ENCODE data around the gene SLC22A23. TPM values are rescaled to one million over a fixed set of nuclear protein-coding genes. Genes with fewer than 3 reads are reported as not detected.

SLC22A23 gene
- total RNA-seq, 1 donor from 2014 or later: 27.8 TPM

- Histone ChIP-seq H3K9me3 (no peaks in the 10 kb centered on the region), H3K4me3 (no peak overlapping the region), H3K4me1 (no peaks in the 10 kb centered on the region), H3K27ac (no peak overlapping the region), H3K36me3 (peaks cover 12% of the 10 kb centered on the region), H3K27me3 (ENCODE audit: low read depth) (no peaks in the 10 kb centered on the region)
- TF ChIP-seq, protein P1, sequence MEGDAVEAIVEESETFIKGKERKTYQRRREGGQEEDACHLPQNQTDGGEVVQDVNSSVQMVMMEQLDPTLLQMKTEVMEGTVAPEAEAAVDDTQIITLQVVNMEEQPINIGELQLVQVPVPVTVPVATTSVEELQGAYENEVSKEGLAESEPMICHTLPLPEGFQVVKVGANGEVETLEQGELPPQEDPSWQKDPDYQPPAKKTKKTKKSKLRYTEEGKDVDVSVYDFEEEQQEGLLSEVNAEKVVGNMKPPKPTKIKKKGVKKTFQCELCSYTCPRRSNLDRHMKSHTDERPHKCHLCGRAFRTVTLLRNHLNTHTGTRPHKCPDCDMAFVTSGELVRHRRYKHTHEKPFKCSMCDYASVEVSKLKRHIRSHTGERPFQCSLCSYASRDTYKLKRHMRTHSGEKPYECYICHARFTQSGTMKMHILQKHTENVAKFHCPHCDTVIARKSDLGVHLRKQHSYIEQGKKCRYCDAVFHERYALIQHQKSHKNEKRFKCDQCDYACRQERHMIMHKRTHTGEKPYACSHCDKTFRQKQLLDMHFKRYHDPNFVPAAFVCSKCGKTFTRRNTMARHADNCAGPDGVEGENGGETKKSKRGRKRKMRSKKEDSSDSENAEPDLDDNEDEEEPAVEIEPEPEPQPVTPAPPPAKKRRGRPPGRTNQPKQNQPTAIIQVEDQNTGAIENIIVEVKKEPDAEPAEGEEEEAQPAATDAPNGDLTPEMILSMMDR (IDR thresholded peaks at IDR 0.05): no peak
- ATAC-seq (no peak), DNase-seq (no peak)
- intact Hi-C loops (cut with DNase I): no loop called here
Observed at GRCh38 chr6:3291346-3291745, 165.5 kb downstream of the SLC22A23 start.

DNA sequence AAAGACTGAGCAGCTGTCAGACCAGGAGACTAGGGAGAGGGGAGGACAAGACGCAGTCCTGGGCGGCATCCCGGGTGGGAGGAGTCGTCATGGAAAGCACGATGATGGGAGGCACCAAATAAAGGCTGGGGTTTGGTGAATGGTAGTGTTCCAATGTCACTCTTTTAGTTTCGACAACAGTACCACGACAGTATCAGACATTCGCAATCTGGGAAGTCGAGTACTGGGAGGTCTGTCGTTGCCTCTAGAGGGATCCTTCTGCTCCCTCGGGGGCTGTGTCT lies 166.0 kb downstream of the SLC22A23 start:
- Histone ChIP-seq H3K4me3 (no peak overlapping the region), H3K4me1 (no peaks in the 10 kb centered on the region), H3K36me3 (peaks cover 12% of the 10 kb centered on the region), H3K27ac (no peak overlapping the region), H3K27me3 (ENCODE audit: low read depth) (no peaks in the 10 kb centered on the region), H3K9me3 (no peaks in the 10 kb centered on the region)
- intact Hi-C loops (cut with DNase I): no loop called here
- ATAC-seq: no peak
- TF ChIP-seq, protein P1 (IDR thresholded peaks at IDR 0.05): no peak
- no peak for DNase-seq

DNA sequence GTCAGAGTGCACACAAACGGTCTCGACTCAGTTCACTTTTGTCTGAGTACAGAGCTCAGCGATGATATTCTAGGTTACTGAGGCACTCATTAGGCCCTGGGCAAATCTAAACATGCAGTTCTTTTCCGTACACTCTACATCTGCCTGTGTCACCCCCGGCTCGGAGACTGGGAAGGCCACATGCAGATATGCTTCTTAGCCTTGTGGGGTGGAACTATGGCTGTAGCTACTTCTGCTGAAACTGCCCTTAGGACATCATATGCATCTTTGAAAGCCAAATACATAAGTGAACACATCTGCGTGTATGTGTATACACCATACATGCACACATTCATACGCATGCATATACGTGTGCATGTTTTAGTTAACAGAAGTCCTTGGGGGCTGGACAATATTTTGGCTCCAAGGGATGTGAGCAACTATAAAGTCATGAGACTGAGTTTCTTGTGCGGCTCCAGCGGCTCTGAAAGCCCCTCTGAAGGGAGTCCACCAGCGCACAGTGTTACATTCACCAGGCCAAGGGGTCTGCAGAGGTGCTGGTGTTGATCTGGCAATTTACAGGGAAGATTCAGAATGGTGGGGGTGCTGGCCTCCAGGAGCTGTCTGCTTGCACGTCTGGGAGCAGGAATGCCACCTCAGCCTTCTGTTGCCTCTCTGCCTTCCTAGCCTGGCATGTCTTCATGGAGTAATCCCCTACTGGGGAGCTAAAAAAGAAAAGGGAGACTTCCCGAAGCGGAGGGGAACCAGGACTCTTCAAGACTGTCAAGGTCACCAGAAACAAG lies 166.5 kb downstream of the SLC22A23 start:
- TF ChIP-seq, protein P1 (IDR thresholded peaks at IDR 0.05): no peak
- no peaks in the 10 kb centered on the region for H3K9me3 ChIP-seq
- no peak for DNase-seq
- intact Hi-C loops (cut with DNase I): no loop called here
- H3K27me3 ChIP-seq (ENCODE audit: low read depth): no peaks in the 10 kb centered on the region
- H3K4me1 ChIP-seq: no peaks in the 10 kb centered on the region
- no peak for ATAC-seq
- peaks cover 16% of the 10 kb centered on the region for H3K36me3 ChIP-seq
- no peak overlapping the region for H3K4me3 ChIP-seq
- no peak overlapping the region for H3K27ac ChIP-seq

- Histone ChIP-seq H3K4me1 (no peaks in the 10 kb centered on the region), H3K36me3 (peaks cover 21% of the 10 kb centered on the region), H3K27me3 (ENCODE audit: low read depth) (no peaks in the 10 kb centered on the region), H3K4me3 (no peak overlapping the region), H3K27ac (no peak overlapping the region), H3K9me3 (no peaks in the 10 kb centered on the region)
- intact Hi-C loops (cut with DNase I): no loop called here
- ATAC-seq (no peak), DNase-seq (no peak)
- TF ChIP-seq, protein P1 (IDR thresholded peaks at IDR 0.05): no peak
Observed at GRCh38 chr6:3289664-3290055, 167.2 kb downstream of the SLC22A23 start.

DNA sequence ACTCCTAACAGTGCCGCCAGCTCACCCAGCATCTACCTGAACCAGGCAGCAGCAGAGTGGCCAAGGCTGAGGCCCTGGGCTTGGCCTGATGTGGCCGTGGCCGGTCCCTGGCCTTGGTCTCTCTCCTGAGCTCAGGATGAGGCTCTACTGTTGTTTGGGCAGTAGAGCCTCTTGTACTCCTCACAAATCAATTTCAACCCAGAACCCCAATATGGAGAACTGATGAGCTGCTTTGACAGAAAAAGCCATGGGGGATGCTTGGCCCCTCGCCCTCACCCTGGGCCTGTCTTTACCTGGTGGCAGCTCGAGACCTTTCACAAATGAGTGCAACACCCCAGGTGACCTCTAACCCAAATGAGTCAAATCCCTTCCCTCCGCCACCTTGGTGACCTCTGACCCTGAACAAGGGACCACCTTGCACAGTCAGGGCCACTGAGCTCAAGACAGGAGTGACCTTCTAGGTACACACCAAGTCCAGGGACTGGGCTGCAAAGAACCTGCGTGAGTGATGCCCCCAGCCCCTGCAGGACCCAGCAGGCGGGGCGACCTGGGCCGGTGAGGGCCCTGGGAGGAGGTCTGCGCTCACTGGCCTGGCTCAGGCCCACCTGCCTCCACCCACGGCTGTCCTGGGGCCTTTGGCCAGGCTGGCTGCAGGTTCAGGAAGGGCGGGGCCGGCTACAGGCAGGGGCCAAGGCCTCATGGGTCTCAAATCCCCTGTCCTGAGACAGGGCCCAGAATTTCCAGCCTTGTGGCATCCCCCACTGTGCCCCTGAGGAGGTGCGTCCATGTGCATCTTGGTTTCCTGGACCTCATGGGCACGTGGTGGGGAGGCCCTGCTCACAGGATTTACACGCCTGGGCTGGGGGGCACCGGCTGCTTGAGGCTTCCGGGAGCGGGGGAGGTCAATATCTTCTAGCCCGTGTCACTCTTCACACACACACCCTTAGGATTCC lies 167.9 kb downstream of the SLC22A23 start:
- Histone ChIP-seq H3K4me1 (no peaks in the 10 kb centered on the region), H3K27me3 (ENCODE audit: low read depth) (no peaks in the 10 kb centered on the region), H3K27ac (no peak overlapping the region), H3K36me3 (peaks cover 21% of the 10 kb centered on the region), H3K4me3 (no peak overlapping the region), H3K9me3 (no peaks in the 10 kb centered on the region)
- intact Hi-C loops (cut with DNase I): no loop called here
- ATAC-seq: no peak
- no peak for DNase-seq
- TF ChIP-seq, protein P1 (IDR thresholded peaks at IDR 0.05): no peak
